ENCODE data around the gene ADAM12.

DNA sequence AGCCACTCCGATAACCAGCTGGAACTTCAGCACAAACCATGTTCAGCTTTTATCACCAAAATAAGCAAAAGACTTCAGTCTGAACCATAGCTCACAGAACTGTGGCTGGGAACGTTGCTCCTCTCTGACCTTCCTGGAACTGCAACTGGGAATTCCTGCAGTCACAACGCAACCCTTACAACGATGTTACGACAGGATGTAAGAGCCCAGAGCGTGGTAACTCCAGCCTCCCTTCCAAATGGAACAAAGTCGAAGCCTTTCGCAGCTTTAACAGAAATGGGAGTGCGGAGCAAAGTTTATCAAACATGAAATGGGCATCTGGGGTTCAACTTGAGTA lies 162.6 kb downstream of the ADAM12 start:
- no peak for TF ChIP-seq EZH2 (IDR thresholded peaks at IDR 0.05; ENCODE audit: low read depth)
- no peak for TF ChIP-seq CTCF (conservative IDR thresholded peaks at IDR 0.05)
